PC-9 (cell line): ENCODE measurements around the gene AKR1C4.
"Not testable (repeated sequence)": the region's sequence is repeated elsewhere in the genome, so short reads cannot be mapped to it uniquely, and the experiment has no call there.

ENCODE experiments used
- EZH2 ChIP-seq: fragments of 200-600 bp; sonication (generic); IDR thresholded peaks from 2 replicates; pipeline ENCODE4 v1.8.0; 2017; ENCODE audit warnings: antibody characterized with exemption, low read depth
- TF ChIP-seq, protein P1 (sequence below): fragments of 200-600 bp; sonication (generic); conservative IDR thresholded peaks from 2 replicates; pipeline ENCODE4 v1.6.1; 2017; ENCODE audit warnings: mixed run types, antibody characterized with exemption, mild to moderate bottlenecking, moderate library complexity

DNA sequence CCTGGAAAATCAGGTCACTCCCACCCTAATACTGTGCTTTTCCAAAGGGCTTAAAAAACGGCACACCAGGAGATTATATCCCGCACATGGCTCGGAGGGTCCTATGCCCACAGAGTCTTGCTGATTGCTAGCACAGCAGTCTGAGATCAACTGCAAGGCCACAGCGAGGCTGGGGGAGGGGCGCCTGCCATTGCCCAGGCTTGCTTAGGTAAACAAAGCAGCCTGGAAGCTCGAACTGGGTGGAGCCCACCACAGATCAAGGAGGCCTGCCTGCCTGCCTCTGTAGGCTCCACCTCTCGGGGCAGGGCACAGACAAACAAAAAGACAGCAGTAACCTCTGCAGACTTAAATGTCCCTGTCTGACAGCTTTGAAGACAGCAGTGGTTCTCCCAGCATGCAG, 26.3 kb downstream of the AKR1C4 start:
- TF ChIP-seq, protein P1, sequence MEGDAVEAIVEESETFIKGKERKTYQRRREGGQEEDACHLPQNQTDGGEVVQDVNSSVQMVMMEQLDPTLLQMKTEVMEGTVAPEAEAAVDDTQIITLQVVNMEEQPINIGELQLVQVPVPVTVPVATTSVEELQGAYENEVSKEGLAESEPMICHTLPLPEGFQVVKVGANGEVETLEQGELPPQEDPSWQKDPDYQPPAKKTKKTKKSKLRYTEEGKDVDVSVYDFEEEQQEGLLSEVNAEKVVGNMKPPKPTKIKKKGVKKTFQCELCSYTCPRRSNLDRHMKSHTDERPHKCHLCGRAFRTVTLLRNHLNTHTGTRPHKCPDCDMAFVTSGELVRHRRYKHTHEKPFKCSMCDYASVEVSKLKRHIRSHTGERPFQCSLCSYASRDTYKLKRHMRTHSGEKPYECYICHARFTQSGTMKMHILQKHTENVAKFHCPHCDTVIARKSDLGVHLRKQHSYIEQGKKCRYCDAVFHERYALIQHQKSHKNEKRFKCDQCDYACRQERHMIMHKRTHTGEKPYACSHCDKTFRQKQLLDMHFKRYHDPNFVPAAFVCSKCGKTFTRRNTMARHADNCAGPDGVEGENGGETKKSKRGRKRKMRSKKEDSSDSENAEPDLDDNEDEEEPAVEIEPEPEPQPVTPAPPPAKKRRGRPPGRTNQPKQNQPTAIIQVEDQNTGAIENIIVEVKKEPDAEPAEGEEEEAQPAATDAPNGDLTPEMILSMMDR = not testable (repeated sequence)
- TF ChIP-seq EZH2 = not testable (repeated sequence)
